NB4 (cell line): ENCODE measurements around the gene NT5DC3.

Source experiments
- CTCF ChIP-seq: IDR thresholded peaks from one replicate; pipeline ENCODE4 v1.5.1; 2012; ENCODE audit warnings: low read depth, low read length
- MAX ChIP-seq: IDR thresholded peaks from 2 replicates; pipeline ENCODE4 v1.6.1; 2011; ENCODE audit warnings: low read depth, low read length
- MYC ChIP-seq: IDR thresholded peaks from 2 replicates; pipeline ENCODE4 v1.6.1; 2011; ENCODE audit warnings: low read depth, low read length
- POLR2A ChIP-seq: IDR thresholded peaks from 2 replicates; pipeline ENCODE4 v1.6.1; 2011; ENCODE audit warnings: mild to moderate bottlenecking; ENCODE audit not compliant: insufficient read length; ENCODE audit errors: extremely low read depth

- TF ChIP-seq MYC (no peak), POLR2A (no peak), MAX (no peak), CTCF (no peak)
Observed at GRCh38 chr12:103844305-103844704, 3.3 kb upstream of the NT5DC3 start.
